Peyer's patch (tissue), 4 donors: ENCODE measurements around the gene POP4.

ENCODE experiments used
- CTCF ChIP-seq, 6 experiments: fragments of 450-650 bp in 4 of 6; fragments of 200-600 bp in 2 of 6; sonication (generic) in 1 of 6; IDR thresholded peaks; one replicate each; pipeline ENCODE4 v1.5.1; 2017 to 2019; ENCODE audit warnings: antibody characterized with exemption in 6 of 6, mild to moderate bottlenecking in 3 of 6, moderate library complexity in 1 of 6
- POLR2A ChIP-seq, 2 donors: fragments of 450-650 bp; IDR thresholded peaks; one replicate each; pipeline ENCODE4 v1.5.1; 2017; ENCODE audit warnings: antibody characterized with exemption in 2 of 2, mild to moderate bottlenecking in 2 of 2, moderate library complexity in 2 of 2

GRCh38 chr19:29665215-29665825, 59.2 kb downstream of the POP4 start, which contains the start of gene PLEKHF1:
- TF ChIP-seq CTCF (IDR thresholded peaks at IDR 0.05): no peak
- no peak for TF ChIP-seq POLR2A (IDR thresholded peaks at IDR 0.05)
